ENCODE results near the gene NAALADL2. TPM values are rescaled to one million over a fixed set of nuclear protein-coding genes. Genes with fewer than 3 reads are reported as not detected.

NAALADL2 gene
- polyA plus RNA-seq, 3 donors, result not detected

- H3K27me3 ChIP-seq (ENCODE audit: control insufficient read depth in 2 of 2, insufficient read depth in 2 of 2, low read length in 2 of 2), result no peaks in the 10 kb centered on the region
- Mint-ChIP-seq H3K4me1 (no peaks in the 10 kb centered on the region), H3K4me3 (no peak overlapping the region), H3K36me3 (no peaks in the 10 kb centered on the region), H3K9me3 (peaks cover 0 to 8% (median 4%) of the 10 kb centered on the region in 7 donors), H3K27me3 (ENCODE audit: low read depth in 3 of 3) (no peaks in the 10 kb centered on the region), H3K27ac (no peak overlapping the region)
- intact Hi-C loops (cut with micrococcal nuclease), result no loop called here
- peaks cover 0 to 5% of the 10 kb centered on the region in 2 donors for H3K9me3 ChIP-seq (replicated peaks in 1 of 2; ENCODE audit: control insufficient read depth in 1 of 2, insufficient read depth in 1 of 2, low read length in 2 of 2)
- no peaks in the 10 kb centered on the region for H4K20me1 ChIP-seq (ENCODE audit: insufficient read depth, low read length)
- no peak overlapping the region for H3K4me2 ChIP-seq (replicated peaks; ENCODE audit: extremely low read depth, low read length, poor library complexity, severe bottlenecking)
- no peaks in the 10 kb centered on the region for H3K36me3 ChIP-seq (replicated peaks in 1 of 2; ENCODE audit: control insufficient read depth in 1 of 2, insufficient read depth in 2 of 2, low read length in 2 of 2)
- DNase-seq, result no peak
- no CpG with 5 or more reads among the region's 1 CpG for WGBS (ENCODE audit: insufficient coverage)
- H3K9ac ChIP-seq (ENCODE audit: insufficient read depth, low read length, poor library complexity, severe bottlenecking), result no peak overlapping the region
- H3K79me2 ChIP-seq (ENCODE audit: insufficient read depth, low read length), result no peaks in the 10 kb centered on the region
- no peak overlapping the region for H3K27ac ChIP-seq (ENCODE audit: low read depth in 1 of 2, low read length in 2 of 2)
- no peak overlapping the region for H3K4me3 ChIP-seq (replicated peaks in 1 of 3; ENCODE audit: low read depth in 2 of 3, low read length in 3 of 3)
- no peak for TF ChIP-seq CTCF (IDR thresholded peaks at IDR 0.05)
- no peak overlapping the region for H2AFZ ChIP-seq (ENCODE audit: insufficient read depth, low read depth, low read length, poor library complexity, severe bottlenecking)
- H3K4me1 ChIP-seq (ENCODE audit: control insufficient read depth in 1 of 2, insufficient read depth in 2 of 2, low read length in 2 of 2), result no peaks in the 10 kb centered on the region
Observed at GRCh38 chr3:175417426-175417825, 558.3 kb downstream of the NAALADL2 start.

- WGBS (ENCODE audit: insufficient coverage), result no CpG with 5 or more reads among the region's 2 CpGs
- DNase-seq, result no peak
- Histone ChIP-seq H3K27ac (ENCODE audit: low read depth in 1 of 2, low read length in 2 of 2) (no peak overlapping the region), H3K4me1 (ENCODE audit: control insufficient read depth in 1 of 2, insufficient read depth in 2 of 2, low read length in 2 of 2) (no peaks in the 10 kb centered on the region), H3K9ac (ENCODE audit: insufficient read depth, low read length, poor library complexity, severe bottlenecking) (no peak overlapping the region), H4K20me1 (ENCODE audit: insufficient read depth, low read length) (no peaks in the 10 kb centered on the region), H3K36me3 (replicated peaks in 1 of 2; ENCODE audit: control insufficient read depth in 1 of 2, insufficient read depth in 2 of 2, low read length in 2 of 2) (no peaks in the 10 kb centered on the region), H3K9me3 (replicated peaks in 1 of 2; ENCODE audit: control insufficient read depth in 1 of 2, insufficient read depth in 1 of 2, low read length in 2 of 2) (peaks cover 4 to 5% of the 10 kb centered on the region in 2 donors), H2AFZ (ENCODE audit: insufficient read depth, low read depth, low read length, poor library complexity, severe bottlenecking) (no peak overlapping the region), H3K27me3 (ENCODE audit: control insufficient read depth in 2 of 2, insufficient read depth in 2 of 2, low read length in 2 of 2) (no peaks in the 10 kb centered on the region), H3K79me2 (ENCODE audit: insufficient read depth, low read length) (no peaks in the 10 kb centered on the region), H3K4me3 (replicated peaks in 1 of 3; ENCODE audit: low read depth in 2 of 3, low read length in 3 of 3) (no peak overlapping the region), H3K4me2 (replicated peaks; ENCODE audit: extremely low read depth, low read length, poor library complexity, severe bottlenecking) (no peak overlapping the region)
- intact Hi-C loops (cut with micrococcal nuclease), result no loop called here
- H3K27me3 Mint-ChIP-seq (ENCODE audit: low read depth in 3 of 3), result no peaks in the 10 kb centered on the region
- TF ChIP-seq CTCF (IDR thresholded peaks at IDR 0.05), result no peak
- H3K4me1 Mint-ChIP-seq, result no peaks in the 10 kb centered on the region
- no peaks in the 10 kb centered on the region for H3K36me3 Mint-ChIP-seq
- no peak overlapping the region for H3K27ac Mint-ChIP-seq
- peaks cover 0 to 5% (median 2%) of the 10 kb centered on the region in 7 donors for H3K9me3 Mint-ChIP-seq
- H3K4me3 Mint-ChIP-seq, result no peak overlapping the region
Observed at GRCh38 chr3:175421902-175422301, 562.8 kb downstream of the NAALADL2 start.

Data from CD14-positive monocyte (primary cell).